Astrocyte (in vitro differentiated cells and primary cell): Measurements from ENCODE around the gene SPATA6L. TPM values are rescaled to one million over a fixed set of nuclear protein-coding genes. Genes with fewer than 3 reads are reported as not detected.

Experiments used
- DNase-seq: peaks from one replicate; pipeline ENCODE4 v3.0.0-alpha.2; 2010; ENCODE audit warnings: low read depth
- FAIRE-seq: peaks from 2 replicates; lab custom pipeline; 2011; peaks lifted over from hg19 to GRCh38; lab: Jason Lieb, UNC
- H2AFZ ChIP-seq: 2 replicates; pipeline ENCODE4 v1.6.0; 2012; ENCODE audit warnings: low read depth, low read length, inconsistent platforms
- H3K27ac ChIP-seq: 2 replicates; pipeline ENCODE4 v1.5.1; 2011; ENCODE audit warnings: low read depth, low read length, inconsistent platforms
- H3K27me3 ChIP-seq: 2 replicates; pipeline ENCODE4 v1.6.0; 2011; ENCODE audit warnings: low read length, inconsistent platforms; ENCODE audit not compliant: insufficient read depth
- H3K36me3 ChIP-seq: 2 replicates; pipeline ENCODE4 v1.5.1; 2011; ENCODE audit warnings: low read length, inconsistent platforms; ENCODE audit not compliant: insufficient read depth
- H3K4me1 ChIP-seq: 2 replicates; pipeline ENCODE4 v1.5.1; 2011; ENCODE audit warnings: low read length, inconsistent platforms; ENCODE audit not compliant: insufficient read depth
- H3K4me2 ChIP-seq: 2 replicates; pipeline ENCODE4 v1.6.0; 2012; ENCODE audit warnings: low read length, inconsistent platforms
- H3K4me3 ChIP-seq: 2 replicates; pipeline ENCODE4 v1.5.1; 2011; ENCODE audit warnings: low read depth, mild to moderate bottlenecking, low read length, inconsistent platforms; ENCODE audit not compliant: insufficient read depth
- H3K79me2 ChIP-seq: 2 replicates; pipeline ENCODE4 v1.6.0; 2012; ENCODE audit warnings: mild to moderate bottlenecking, low read length, inconsistent platforms; ENCODE audit not compliant: insufficient read depth
- H3K9ac ChIP-seq: 2 replicates; pipeline ENCODE4 v1.6.0; 2012; ENCODE audit warnings: mild to moderate bottlenecking, low read length, inconsistent platforms
- H3K9me3 ChIP-seq: 2 replicates; pipeline ENCODE4 v1.5.1; 2012; ENCODE audit warnings: low read depth, mild to moderate bottlenecking, low read length, inconsistent platforms; ENCODE audit not compliant: insufficient read depth
- H4K20me1 ChIP-seq: 2 replicates; pipeline ENCODE4 v1.6.0; 2012; ENCODE audit warnings: low read length, inconsistent platforms; ENCODE audit not compliant: insufficient read depth
- H3K27ac Mint-ChIP-seq: one replicate; pipeline ENCODE4 v1.8.0; 2021; ENCODE audit warnings: mild to moderate bottlenecking, mixed read lengths; ENCODE audit not compliant: unreplicated experiment
- H3K27me3 Mint-ChIP-seq: one replicate; pipeline ENCODE4 v1.8.0; 2021; ENCODE audit warnings: low read depth, mixed read lengths; ENCODE audit not compliant: unreplicated experiment
- H3K36me3 Mint-ChIP-seq: one replicate; pipeline ENCODE4 v1.8.0; 2021; ENCODE audit warnings: low read depth, mixed read lengths; ENCODE audit not compliant: unreplicated experiment
- H3K4me1 Mint-ChIP-seq: one replicate; pipeline ENCODE4 v1.8.0; 2021; ENCODE audit warnings: low read depth, mixed read lengths; ENCODE audit not compliant: unreplicated experiment
- H3K4me3 Mint-ChIP-seq: one replicate; pipeline ENCODE4 v1.8.0; 2021; ENCODE audit warnings: mild to moderate bottlenecking, moderate library complexity, mixed read lengths; ENCODE audit not compliant: unreplicated experiment
- H3K9me3 Mint-ChIP-seq: one replicate; pipeline ENCODE4 v1.8.0; 2021; ENCODE audit warnings: mild to moderate bottlenecking, mixed read lengths; ENCODE audit not compliant: unreplicated experiment
- EZH2 ChIP-seq: IDR thresholded peaks from 2 replicates; pipeline ENCODE4 v1.6.1; 2012; ENCODE audit warnings: mild to moderate bottlenecking, low read length, inconsistent platforms; ENCODE audit not compliant: insufficient read depth
- total RNA-seq: library from RNA; stranded (reverse); gene quantifications from 2 replicates; pipeline ENCODE4 v1.2.1, GENCODE V29; 2021
- TF ChIP-seq, protein P1 (sequence below): IDR thresholded peaks from 2 replicates; pipeline ENCODE4 v1.5.1; 2011; ENCODE audit warnings: low read depth, mild to moderate bottlenecking, inconsistent platforms, low read length, moderate library complexity; ENCODE audit not compliant: insufficient read depth

The SPATA6L gene
- total RNA-seq, 1 donor from 2014 or later, result 2.8 TPM

DNA sequence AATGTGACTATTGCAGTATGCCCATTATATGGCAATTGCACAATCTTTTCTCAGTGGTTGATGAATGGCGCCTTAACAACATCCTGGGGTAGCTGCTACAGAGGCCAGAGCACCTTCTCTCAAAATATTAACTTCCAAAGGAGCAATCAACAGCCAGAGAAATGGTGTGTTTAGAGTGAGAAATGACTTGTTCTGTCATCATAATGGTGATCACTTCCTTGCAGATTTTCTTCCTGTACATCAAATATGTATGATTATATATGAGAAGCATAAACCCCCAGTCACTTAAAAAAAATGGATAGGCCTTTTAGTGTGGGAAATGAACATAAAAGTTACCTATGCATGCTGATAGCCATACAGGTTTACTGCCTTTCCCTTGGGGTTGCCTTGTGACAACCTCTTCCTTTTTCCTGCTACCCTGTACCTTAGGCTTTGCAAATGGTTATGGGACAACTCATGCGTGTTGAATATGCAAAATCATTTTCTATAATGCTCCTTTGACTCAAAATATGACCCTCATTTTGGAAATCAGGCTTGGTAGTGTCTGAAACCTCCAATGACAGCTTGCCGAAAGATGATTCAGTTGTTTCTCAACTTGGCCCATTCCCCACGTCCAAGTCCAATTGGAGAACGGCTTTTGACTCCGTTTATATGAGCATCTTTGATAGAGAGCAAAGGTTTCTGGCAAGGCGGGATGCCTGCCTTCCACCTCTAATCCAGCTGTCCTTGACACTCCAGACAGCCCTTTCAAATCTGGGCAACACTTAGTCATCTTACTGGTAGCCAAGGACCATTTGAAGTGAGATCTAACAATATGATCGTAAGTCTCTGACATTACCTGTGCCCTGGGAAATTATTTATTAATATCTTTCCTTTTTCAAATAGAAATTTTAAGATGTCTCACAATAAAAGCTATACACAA is 106.8 kb downstream of the SPATA6L start:
- Histone ChIP-seq H3K4me1 (peaks cover 8% of the 10 kb centered on the region), H3K79me2 (no peaks in the 10 kb centered on the region), H2AFZ (no peak overlapping the region), H3K9me3 (no peaks in the 10 kb centered on the region), H3K36me3 (no peaks in the 10 kb centered on the region), H3K9ac (no peak overlapping the region), H3K4me3 (no peak overlapping the region), H3K27ac (no peak overlapping the region), H4K20me1 (no peaks in the 10 kb centered on the region), H3K27me3 (no peaks in the 10 kb centered on the region), H3K4me2 (no peak overlapping the region)
- TF ChIP-seq, protein P1, sequence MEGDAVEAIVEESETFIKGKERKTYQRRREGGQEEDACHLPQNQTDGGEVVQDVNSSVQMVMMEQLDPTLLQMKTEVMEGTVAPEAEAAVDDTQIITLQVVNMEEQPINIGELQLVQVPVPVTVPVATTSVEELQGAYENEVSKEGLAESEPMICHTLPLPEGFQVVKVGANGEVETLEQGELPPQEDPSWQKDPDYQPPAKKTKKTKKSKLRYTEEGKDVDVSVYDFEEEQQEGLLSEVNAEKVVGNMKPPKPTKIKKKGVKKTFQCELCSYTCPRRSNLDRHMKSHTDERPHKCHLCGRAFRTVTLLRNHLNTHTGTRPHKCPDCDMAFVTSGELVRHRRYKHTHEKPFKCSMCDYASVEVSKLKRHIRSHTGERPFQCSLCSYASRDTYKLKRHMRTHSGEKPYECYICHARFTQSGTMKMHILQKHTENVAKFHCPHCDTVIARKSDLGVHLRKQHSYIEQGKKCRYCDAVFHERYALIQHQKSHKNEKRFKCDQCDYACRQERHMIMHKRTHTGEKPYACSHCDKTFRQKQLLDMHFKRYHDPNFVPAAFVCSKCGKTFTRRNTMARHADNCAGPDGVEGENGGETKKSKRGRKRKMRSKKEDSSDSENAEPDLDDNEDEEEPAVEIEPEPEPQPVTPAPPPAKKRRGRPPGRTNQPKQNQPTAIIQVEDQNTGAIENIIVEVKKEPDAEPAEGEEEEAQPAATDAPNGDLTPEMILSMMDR, result no peak
- no peak for TF ChIP-seq EZH2
- no peaks in the 10 kb centered on the region for H3K4me1 Mint-ChIP-seq
- no peak overlapping the region for H3K4me3 Mint-ChIP-seq
- FAIRE-seq (no peak), DNase-seq (no peak)
- peaks cover 4% of the 10 kb centered on the region for H3K9me3 Mint-ChIP-seq
- no peaks in the 10 kb centered on the region for H3K36me3 Mint-ChIP-seq
- H3K27me3 Mint-ChIP-seq, result no peaks in the 10 kb centered on the region
- H3K27ac Mint-ChIP-seq, result no peak overlapping the region

DNA sequence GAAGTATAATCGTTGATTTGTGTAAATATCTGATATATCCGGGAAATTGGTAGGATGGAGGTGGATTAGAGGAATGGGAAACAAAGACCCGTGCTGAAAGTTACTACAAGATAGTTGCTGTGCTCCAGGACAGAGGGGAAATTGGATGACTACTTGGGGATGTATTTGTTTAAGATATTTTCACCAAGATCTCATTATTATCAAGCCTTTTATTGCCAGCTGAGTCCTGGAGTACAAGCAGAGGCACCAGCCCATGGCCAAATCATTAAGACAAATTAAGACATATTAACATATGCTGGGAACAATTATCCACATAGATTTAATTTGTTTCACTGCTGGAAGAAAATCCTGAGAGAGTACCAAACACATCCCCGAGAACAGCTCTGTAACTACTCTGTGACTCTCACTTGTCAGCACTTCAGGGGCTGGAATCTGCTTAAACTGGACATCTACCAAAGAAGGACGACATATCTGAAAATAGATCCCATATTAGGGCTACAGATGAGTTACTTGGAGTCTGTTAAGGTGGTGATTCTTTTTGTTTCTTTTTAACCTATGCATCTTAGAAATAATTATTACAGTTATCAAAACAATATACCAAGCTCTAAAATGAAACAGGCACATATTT is 107.8 kb downstream of the SPATA6L start:
- no peak overlapping the region for H3K4me3 Mint-ChIP-seq
- H2AFZ ChIP-seq, result no peak overlapping the region

More for the DNA sequence above, 107.8 kb downstream of the SPATA6L start:
- Mint-ChIP-seq H3K36me3 (peaks cover 3% of the 10 kb centered on the region), H3K27ac (no peak overlapping the region), H3K4me1 (no peaks in the 10 kb centered on the region), H3K9me3 (peaks cover 4% of the 10 kb centered on the region), H3K27me3 (no peaks in the 10 kb centered on the region)
- TF ChIP-seq, protein P1, result no peak
- no peak for TF ChIP-seq EZH2
- H3K4me1 ChIP-seq, result peaks cover 10% of the 10 kb centered on the region
- DNase-seq, result no peak
- H3K27ac ChIP-seq, result no peak overlapping the region
- H3K4me3 ChIP-seq, result no peak overlapping the region
- no peak overlapping the region for H3K9ac ChIP-seq
- no peaks in the 10 kb centered on the region for H3K79me2 ChIP-seq
- H3K4me2 ChIP-seq, result no peak overlapping the region
- H3K9me3 ChIP-seq, result no peaks in the 10 kb centered on the region
- H3K36me3 ChIP-seq, result no peaks in the 10 kb centered on the region
- no peaks in the 10 kb centered on the region for H4K20me1 ChIP-seq
- no peak for FAIRE-seq
- no peaks in the 10 kb centered on the region for H3K27me3 ChIP-seq
